Psoas muscle (tissue), 8 donors: ENCODE data around the gene ASAP3. TPM values are rescaled to one million over a fixed set of nuclear protein-coding genes. Genes with fewer than 3 reads are reported as not detected.
A peak's percentile ranks its signal among the peaks of the same experiment; 100 is the strongest.

Experiments used
- ATAC-seq, 4 donors: fragments of 200-7000 bp; cut with Tn5 transposase; one replicate each; pipeline ENCODE4 v1.9.1; 2020; ENCODE audit warnings: moderate library complexity in 3 of 4, mild to moderate bottlenecking in 2 of 4
- DNase-seq, 2 donors: peaks; one replicate each; pipeline ENCODE4 v3.0.0-alpha.2; 2020
- H3K27ac ChIP-seq: fragments of 200-600 bp; one replicate; pipeline ENCODE4 v1.8.0; 2022
- H3K27me3 ChIP-seq, 3 donors: fragments of 200-600 bp in 1 of 3; one replicate each; pipeline versions ENCODE4 v1.6.1 to v1.8.0; 2013 to 2022; ENCODE audit warnings: low read length in 2 of 3, mild to moderate bottlenecking in 2 of 3, moderate library complexity in 1 of 3; ENCODE audit not compliant: insufficient read depth in 3 of 3
- H3K36me3 ChIP-seq, 2 donors: fragments of 200-600 bp in 1 of 2; one replicate each; pipeline versions ENCODE4 v1.6.1 to v1.8.0; 2013 to 2022; ENCODE audit warnings: low read depth in 1 of 2, mild to moderate bottlenecking in 1 of 2, moderate library complexity in 1 of 2; ENCODE audit not compliant: insufficient read depth in 1 of 2
- H3K4me1 ChIP-seq: fragments of 200-600 bp; one replicate; pipeline ENCODE4 v1.8.0; 2022
- H3K4me3 ChIP-seq: fragments of 200-600 bp; one replicate; pipeline ENCODE4 v1.8.0; 2022; ENCODE audit warnings: mild to moderate bottlenecking
- H3K9me3 ChIP-seq: fragments of 200-600 bp; one replicate; pipeline ENCODE4 v1.8.0; 2022
- CTCF ChIP-seq: fragments of 200-600 bp; IDR thresholded peaks from one replicate; pipeline ENCODE4 v1.8.0; 2022; ENCODE audit warnings: antibody characterized with exemption
- WGBS, 3 donors: extraction: QIAGEN DNeasy Blood & Tissue Kit; methylation state at CpG; one replicate each; pipeline versions ENCODE4 v1.1.6 to v1.1.7; 2013; 5-methylcytosine and 5-hydroxymethylcytosine counted together
- intact Hi-C, 2 donors: fragments of 100-400 bp; cut with DNase I; formaldehyde crosslinking; loops; one replicate each; pipeline versions ENCODE4 v1.11.0 to v1.14.2; 2022
- polyA plus RNA-seq, 3 donors: library from polyadenylated mRNA; stranded (reverse); fragments of 200-250 nt; gene quantifications; one replicate each; pipeline ENCODE4 v1.2.3, GENCODE V29; 2013
- total RNA-seq, 4 donors: library from RNA; stranded (reverse); fragmentation: NEBNext Ultra II Directional in 2 of 4; extraction: Animal tissue kit (Norgen Biotek cat#: 25700) in 2 of 4; gene quantifications; one replicate each; pipeline versions ENCODE4 v1.2.1 to v1.2.4, GENCODE V29; 2021 to 2023
- donor health status: healthy with polysubstance abuse.
- donor health status: DM: no; HTN: no; CAD: no; lungs with moderate emphysema.
- donor health status: Bipolar disorder and iron deficiency.
- donor health status: healthy.
- donor health status: DM: yes; HTN: yes; CAD: no.
- donor health status: DM: no; HTN: no; CAD: no.
- donor health status: DM: no; HTN: no; CAD: no.
- donor health status: DM: yes; HTN: yes; CAD: no.

The ASAP3 gene
- total and polyA plus RNA-seq, 7 donors, result 13.3 to 68.0 (median 45.7) TPM

DNA sequence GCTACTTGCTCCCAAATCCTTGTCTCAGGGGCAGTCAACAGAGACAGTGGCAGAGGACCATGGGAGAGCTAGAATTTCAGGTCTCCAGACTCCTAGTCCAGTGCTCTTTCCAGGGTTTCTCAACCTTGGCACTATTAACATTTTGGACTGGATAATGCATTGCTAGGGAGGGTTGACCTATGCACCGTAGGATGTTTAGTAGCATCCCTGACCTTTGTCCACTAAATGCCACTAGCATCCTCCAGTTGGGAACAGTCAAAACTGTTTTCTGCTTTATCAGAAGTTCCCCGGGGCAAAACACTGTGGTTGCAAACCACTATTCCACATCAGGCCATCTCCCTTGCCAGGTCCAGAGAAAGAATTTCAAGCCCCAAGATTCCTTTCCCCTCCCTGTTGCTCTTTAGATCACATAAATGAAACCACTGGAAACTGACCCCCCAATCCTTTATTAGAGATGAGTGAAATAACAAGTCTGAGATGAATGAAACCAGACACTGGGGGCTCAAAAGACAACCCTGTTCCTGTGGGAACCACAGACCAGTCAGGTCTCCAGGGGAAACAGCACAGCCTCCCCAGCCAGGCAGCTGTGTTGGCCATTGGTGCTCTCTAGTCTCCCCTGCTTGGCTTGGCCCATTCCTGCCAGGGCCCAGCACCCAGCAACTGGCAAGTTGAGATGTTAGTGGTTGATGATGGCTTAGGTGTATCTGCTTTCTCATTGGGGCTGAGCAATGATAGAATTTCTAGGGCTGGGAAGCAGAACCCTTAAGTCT lies 55.7 kb downstream of the ASAP3 start:
- no peak overlapping the region for H3K27ac ChIP-seq
- H3K9me3 ChIP-seq, result no peaks in the 10 kb centered on the region
- no peaks in the 10 kb centered on the region for H3K27me3 ChIP-seq
- H3K36me3 ChIP-seq, result peaks cover 2 to 50% of the 10 kb centered on the region in 2 donors
- intact Hi-C loops, result loop anchor here in 1 of 2 donors (5.0 kb wide), 1 partner anchor 104 kb away; the partner anchor contains the start of gene E2F2
- H3K4me3 ChIP-seq, result no peak overlapping the region
- 67 to 75% (median 70%) methylated on average over 2 of the region's 2 CpGs for WGBS, 3 donors
- DNase-seq, result no peak
- ATAC-seq, result no peak
- H3K4me1 ChIP-seq, result peaks cover under 1% of the 10 kb centered on the region
- TF ChIP-seq CTCF, result no peak

GRCh38 chr1:23427550-23427949 lies 56.4 kb downstream of the ASAP3 start:
- H3K9me3 ChIP-seq, result no peaks in the 10 kb centered on the region

GRCh38 chr1:23426828-23427227 lies 57.2 kb downstream of the ASAP3 start:
- intact Hi-C loops, result loop anchor here in 1 of 2 donors (5.0 kb wide), 1 partner anchor 105 kb away; the partner anchor contains the start of gene E2F2
- no peak for ATAC-seq
- no peak overlapping the region for H3K4me3 ChIP-seq
- WGBS, 3 donors, result 62 to 80% (median 65%) methylated on average over 2 of the region's 2 CpGs
- no peak overlapping the region for H3K27ac ChIP-seq
- H3K27me3 ChIP-seq, result no peaks in the 10 kb centered on the region
- no peaks in the 10 kb centered on the region for H3K9me3 ChIP-seq
- DNase-seq, result no peak
- no peak for TF ChIP-seq CTCF
- H3K36me3 ChIP-seq, result peaks cover 2 to 36% of the 10 kb centered on the region in 2 donors
- H3K4me1 ChIP-seq, result peaks cover 16% of the 10 kb centered on the region

More at GRCh38 chr1:23427550-23427949, 56.4 kb downstream of the ASAP3 start:
- Histone ChIP-seq H3K4me1 (peaks cover 8% of the 10 kb centered on the region), H3K4me3 (no peak overlapping the region), H3K36me3 (peaks cover 2 to 42% of the 10 kb centered on the region in 2 donors), H3K27me3 (no peaks in the 10 kb centered on the region), H3K27ac (no peak overlapping the region)
- DNase-seq, result no peak
- intact Hi-C loops, result loop anchor here in 1 of 2 donors (5.0 kb wide), 1 partner anchor 105 kb away; the partner anchor contains the start of gene E2F2
- TF ChIP-seq CTCF, result no peak
- no peak for ATAC-seq
- WGBS, 3 donors, result 97 to 98% (median 98%) methylated on average over 3 of the region's 3 CpGs

DNA sequence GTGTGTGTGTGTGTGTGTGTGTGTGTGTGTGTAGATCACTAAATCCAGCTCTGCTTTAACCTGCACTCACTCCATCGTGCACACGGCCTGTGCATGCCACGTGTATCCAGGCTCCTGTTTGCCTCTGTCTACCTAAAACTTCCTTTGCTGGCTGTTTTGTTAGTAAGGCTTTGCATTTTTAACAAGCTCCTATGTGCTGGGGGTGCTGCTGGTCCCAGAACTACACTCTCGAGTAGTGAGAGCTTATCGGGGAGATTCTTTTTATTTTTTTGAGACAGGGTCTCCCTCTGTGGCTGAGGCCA lies 58.8 kb downstream of the ASAP3 start:
- Histone ChIP-seq H3K9me3 (no peaks in the 10 kb centered on the region), H3K4me3 (peak overlapping the region; percentile 75), H3K27ac (peak overlapping the region; percentile 92), H3K4me1 (peaks cover 32% of the 10 kb centered on the region), H3K36me3 (peaks cover 0 to 19% of the 10 kb centered on the region in 2 donors), H3K27me3 (no peaks in the 10 kb centered on the region)
- 14 to 26% (median 22%) methylated on average over 5 of the region's 5 CpGs for WGBS, 3 donors
- intact Hi-C loops, result loop anchor here in 1 of 2 donors (5.0 kb wide), 1 partner anchor 107 kb away; the partner anchor contains the start of gene E2F2
- TF ChIP-seq CTCF, result no peak
- DNase-seq, result no peak
- ATAC-seq, result no peak
